HEK293T (cell line): ENCODE results near the gene HSPA2.

ENCODE experiments used
- BHLHE40 ChIP-seq: fragments of 450-650 bp; IDR thresholded peaks from 2 replicates; pipeline ENCODE4 v1.6.1; 2016; ENCODE audit warnings: mild to moderate bottlenecking, moderate library complexity, borderline replicate concordance
- FOXK2 ChIP-seq: fragments of 450-650 bp; IDR thresholded peaks from 2 replicates; pipeline ENCODE4 v1.6.1; 2016; ENCODE audit warnings: mild to moderate bottlenecking
- FOXM1 ChIP-seq: fragments of 450-650 bp; IDR thresholded peaks from 2 replicates; pipeline ENCODE4 v1.6.1; 2017; ENCODE audit warnings: mild to moderate bottlenecking, borderline replicate concordance
- L3MBTL2 ChIP-seq: fragments of 450-650 bp; conservative IDR thresholded peaks from 2 replicates; pipeline ENCODE4 v1.6.1; 2016; ENCODE audit warnings: mild to moderate bottlenecking
- LEF1 ChIP-seq: fragments of 450-650 bp; IDR thresholded peaks from 2 replicates; pipeline ENCODE4 v1.6.1; 2017; ENCODE audit warnings: mild to moderate bottlenecking, borderline replicate concordance
- SP1 ChIP-seq: fragments of 450-650 bp; IDR thresholded peaks from 2 replicates; pipeline ENCODE4 v1.6.1; 2017
- TF ChIP-seq, protein P1 (sequence below): fragments of 450-650 bp; IDR thresholded peaks from 2 replicates; pipeline ENCODE4 v1.6.1; 2016

GRCh38 chr14:64556526-64556925 is 16.0 kb downstream of the HSPA2 start:
- TF ChIP-seq LEF1 (no peak), SP1 (no peak), L3MBTL2 (no peak), BHLHE40 (no peak), FOXK2 (no peak), FOXM1 (no peak)
- TF ChIP-seq, protein P1, sequence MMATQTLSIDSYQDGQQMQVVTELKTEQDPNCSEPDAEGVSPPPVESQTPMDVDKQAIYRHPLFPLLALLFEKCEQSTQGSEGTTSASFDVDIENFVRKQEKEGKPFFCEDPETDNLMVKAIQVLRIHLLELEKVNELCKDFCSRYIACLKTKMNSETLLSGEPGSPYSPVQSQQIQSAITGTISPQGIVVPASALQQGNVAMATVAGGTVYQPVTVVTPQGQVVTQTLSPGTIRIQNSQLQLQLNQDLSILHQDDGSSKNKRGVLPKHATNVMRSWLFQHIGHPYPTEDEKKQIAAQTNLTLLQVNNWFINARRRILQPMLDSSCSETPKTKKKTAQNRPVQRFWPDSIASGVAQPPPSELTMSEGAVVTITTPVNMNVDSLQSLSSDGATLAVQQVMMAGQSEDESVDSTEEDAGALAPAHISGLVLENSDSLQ = no peak
